SK-N-SH treated with all-trans-retinoic acid at 6 μM for 48 hours (cell line): ENCODE data around the gene RHOC.

Experiments used
- ATAC-seq: fragments of 200-7000 bp; cut with Tn5 transposase; 3 replicates; pipeline ENCODE4 v1.9.1; 2020; ENCODE audit warnings: mild to moderate bottlenecking, moderate library complexity
- ARNTL ChIP-seq: fragments of 450-650 bp; formaldehyde crosslinking; IDR thresholded peaks from 2 replicates; pipeline ENCODE4 v1.5.0; 2020; ENCODE audit warnings: low read depth, mild to moderate bottlenecking, moderate library complexity, borderline replicate concordance
- BACH2 ChIP-seq: fragments of 250-450 bp; sonication (Bioruptor Pico); IDR thresholded peaks from 2 replicates; pipeline ENCODE4 v1.9.0; 2021; ENCODE audit warnings: mild to moderate bottlenecking, borderline replicate concordance
- CSDC2 ChIP-seq: fragments of 250-450 bp; sonication (Bioruptor Pico); IDR thresholded peaks from 2 replicates; pipeline ENCODE4 v1.5.0; 2020; ENCODE audit warnings: mild to moderate bottlenecking, moderate library complexity
- ESRRG ChIP-seq: fragments of 250-450 bp; sonication (Bioruptor Pico); IDR thresholded peaks from 2 replicates; pipeline ENCODE4 v1.6.1; 2021; ENCODE audit warnings: mild to moderate bottlenecking
- GLIS3 ChIP-seq: fragments of 250-450 bp; sonication (Bioruptor Pico); IDR thresholded peaks from 2 replicates; pipeline ENCODE4 v1.5.0; 2020; ENCODE audit warnings: mild to moderate bottlenecking, moderate library complexity
- ISL1 ChIP-seq: fragments of 250-450 bp; sonication (Bioruptor Pico); IDR thresholded peaks from 2 replicates; pipeline ENCODE4 v2.1.2; 2022; ENCODE audit warnings: mild to moderate bottlenecking, moderate library complexity
- OSR1 ChIP-seq: fragments of 250-450 bp; sonication (Bioruptor Pico); IDR thresholded peaks from 2 replicates; pipeline ENCODE4 v1.8.0; 2022; ENCODE audit warnings: moderate library complexity, mild to moderate bottlenecking, inconsistent platforms
- PATZ1 ChIP-seq: fragments of 250-450 bp; sonication (Bioruptor Pico); IDR thresholded peaks from 2 replicates; pipeline ENCODE4 v1.8.0; 2020; ENCODE audit warnings: mild to moderate bottlenecking, moderate library complexity, borderline replicate concordance
- PPARA ChIP-seq: fragments of 250-450 bp; sonication (Bioruptor Pico); IDR thresholded peaks from 2 replicates; pipeline ENCODE4 v1.5.0; 2020; ENCODE audit warnings: mild to moderate bottlenecking, borderline replicate concordance
- RARB ChIP-seq: fragments of 250-450 bp; sonication (Bioruptor Pico); IDR thresholded peaks from 2 replicates; pipeline ENCODE4 v1.8.0; 2021; ENCODE audit warnings: mild to moderate bottlenecking, moderate library complexity
- SNAI2 ChIP-seq: fragments of 250-450 bp; sonication (Bioruptor Pico); IDR thresholded peaks from 2 replicates; pipeline ENCODE4 v1.5.0; 2020; ENCODE audit warnings: mild to moderate bottlenecking, moderate library complexity
- TCF4 ChIP-seq: fragments of 250-450 bp; sonication (Bioruptor Pico); IDR thresholded peaks from 2 replicates; pipeline ENCODE4 v1.8.0; 2021; ENCODE audit warnings: mild to moderate bottlenecking, moderate library complexity, borderline replicate concordance
- TOX ChIP-seq: fragments of 250-450 bp; sonication (Bioruptor Pico); IDR thresholded peaks from 2 replicates; pipeline ENCODE4 v1.8.0; 2021; ENCODE audit warnings: mild to moderate bottlenecking, moderate library complexity, borderline replicate concordance
- ZC3H10 ChIP-seq: fragments of 250-450 bp; sonication (Bioruptor Pico); IDR thresholded peaks from 2 replicates; pipeline ENCODE4 v1.5.1; 2021; ENCODE audit warnings: mild to moderate bottlenecking, moderate library complexity
- ZFP3 ChIP-seq: fragments of 250-450 bp; sonication (Bioruptor Pico); IDR thresholded peaks from 2 replicates; pipeline ENCODE4 v1.5.0; 2020; ENCODE audit warnings: mild to moderate bottlenecking, moderate library complexity
- ZFP30 ChIP-seq: fragments of 450-650 bp; formaldehyde crosslinking; IDR thresholded peaks from 2 replicates; pipeline ENCODE4 v1.5.0; 2022; ENCODE audit warnings: mild to moderate bottlenecking, moderate library complexity
- ZNF70 ChIP-seq: fragments of 450-650 bp; formaldehyde crosslinking; IDR thresholded peaks from 2 replicates; pipeline ENCODE4 v1.5.0; 2020; ENCODE audit warnings: mild to moderate bottlenecking, moderate library complexity
- ZNF8 ChIP-seq: fragments of 450-650 bp; formaldehyde crosslinking; IDR thresholded peaks from 2 replicates; pipeline ENCODE4 v1.5.0; 2020; ENCODE audit warnings: mild to moderate bottlenecking, moderate library complexity
- TF ChIP-seq, protein P1 (sequence below): fragments of 250-450 bp; sonication (Bioruptor Pico); IDR thresholded peaks from 2 replicates; pipeline ENCODE4 v1.5.1; 2020; ENCODE audit warnings: low read depth, mild to moderate bottlenecking, moderate library complexity
- TF ChIP-seq, protein P2 (sequence below): fragments of 250-450 bp; sonication (Bioruptor Pico); IDR thresholded peaks from 2 replicates; pipeline ENCODE4 v1.8.0; 2021; ENCODE audit warnings: low read depth, mild to moderate bottlenecking, moderate library complexity, borderline replicate concordance
- TF ChIP-seq, protein P3 (sequence below): fragments of 250-450 bp; sonication (Bioruptor Pico); IDR thresholded peaks from 2 replicates; pipeline ENCODE4 v1.5.1; 2021; ENCODE audit warnings: mild to moderate bottlenecking, moderate library complexity

The RHOC gene

DNA sequence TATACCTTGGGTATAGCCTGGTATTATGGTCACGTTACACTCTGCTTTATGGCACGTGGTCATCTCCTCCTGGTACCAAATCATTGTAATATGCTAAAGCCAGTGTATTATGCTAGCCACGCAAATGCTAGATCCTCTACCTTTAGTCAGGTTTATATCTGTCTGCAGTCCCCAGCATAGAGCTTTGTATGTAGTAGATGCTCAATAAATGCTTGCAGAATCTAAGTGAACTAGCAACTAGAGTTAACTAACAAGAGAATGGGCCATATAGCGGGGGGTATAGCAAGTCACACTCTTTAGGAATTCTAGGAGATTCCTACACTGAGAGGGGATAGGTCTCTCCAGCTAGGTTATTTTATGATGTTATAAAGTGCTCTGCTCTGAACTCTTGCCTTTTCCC is 29.4 kb downstream of the RHOC start (continued):
- TF ChIP-seq CSDC2 (no peak), ESRRG (no peak), ZC3H10 (CRISPR knock-in tag) (no peak), BACH2 (CRISPR knock-in tag) (no peak)

GRCh38 chr1:112676543-112676942 is 30.4 kb downstream of the RHOC start:
- TF ChIP-seq, protein P1, sequence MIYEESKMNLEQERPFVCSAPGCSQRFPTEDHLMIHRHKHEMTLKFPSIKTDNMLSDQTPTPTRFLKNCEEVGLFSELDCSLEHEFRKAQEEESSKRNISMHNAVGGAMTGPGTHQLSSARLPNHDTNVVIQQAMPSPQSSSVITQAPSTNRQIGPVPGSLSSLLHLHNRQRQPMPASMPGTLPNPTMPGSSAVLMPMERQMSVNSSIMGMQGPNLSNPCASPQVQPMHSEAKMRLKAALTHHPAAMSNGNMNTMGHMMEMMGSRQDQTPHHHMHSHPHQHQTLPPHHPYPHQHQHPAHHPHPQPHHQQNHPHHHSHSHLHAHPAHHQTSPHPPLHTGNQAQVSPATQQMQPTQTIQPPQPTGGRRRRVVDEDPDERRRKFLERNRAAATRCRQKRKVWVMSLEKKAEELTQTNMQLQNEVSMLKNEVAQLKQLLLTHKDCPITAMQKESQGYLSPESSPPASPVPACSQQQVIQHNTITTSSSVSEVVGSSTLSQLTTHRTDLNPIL (CRISPR knock-in tag) = no peak
- TF ChIP-seq ARNTL = no peak
- TF ChIP-seq TCF4 (CRISPR knock-in tag) = no peak
- TF ChIP-seq TOX (CRISPR knock-in tag) = no peak
- TF ChIP-seq GLIS3 (CRISPR knock-in tag) = no peak
- no peak for TF ChIP-seq BACH2 (CRISPR knock-in tag)
- TF ChIP-seq PATZ1 = no peak
- TF ChIP-seq, protein P2, sequence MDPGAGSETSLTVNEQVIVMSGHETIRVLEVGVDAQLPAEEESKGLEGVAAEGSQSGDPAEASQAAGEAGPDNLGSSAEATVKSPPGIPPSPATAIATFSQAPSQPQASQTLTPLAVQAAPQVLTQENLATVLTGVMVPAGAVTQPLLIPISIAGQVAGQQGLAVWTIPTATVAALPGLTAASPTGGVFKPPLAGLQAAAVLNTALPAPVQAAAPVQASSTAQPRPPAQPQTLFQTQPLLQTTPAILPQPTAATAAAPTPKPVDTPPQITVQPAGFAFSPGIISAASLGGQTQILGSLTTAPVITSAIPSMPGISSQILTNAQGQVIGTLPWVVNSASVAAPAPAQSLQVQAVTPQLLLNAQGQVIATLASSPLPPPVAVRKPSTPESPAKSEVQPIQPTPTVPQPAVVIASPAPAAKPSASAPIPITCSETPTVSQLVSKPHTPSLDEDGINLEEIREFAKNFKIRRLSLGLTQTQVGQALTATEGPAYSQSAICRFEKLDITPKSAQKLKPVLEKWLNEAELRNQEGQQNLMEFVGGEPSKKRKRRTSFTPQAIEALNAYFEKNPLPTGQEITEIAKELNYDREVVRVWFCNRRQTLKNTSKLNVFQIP (CRISPR knock-in tag) = no peak
- TF ChIP-seq ISL1 = no peak
- no peak for TF ChIP-seq SNAI2 (CRISPR knock-in tag)
- no peak for TF ChIP-seq ZFP3 (CRISPR knock-in tag)
- TF ChIP-seq ZC3H10 (CRISPR knock-in tag) = no peak
- no peak for TF ChIP-seq PPARA
- no peak for TF ChIP-seq OSR1 (CRISPR knock-in tag)
- TF ChIP-seq RARB = no peak
- no peak for ATAC-seq

DNA sequence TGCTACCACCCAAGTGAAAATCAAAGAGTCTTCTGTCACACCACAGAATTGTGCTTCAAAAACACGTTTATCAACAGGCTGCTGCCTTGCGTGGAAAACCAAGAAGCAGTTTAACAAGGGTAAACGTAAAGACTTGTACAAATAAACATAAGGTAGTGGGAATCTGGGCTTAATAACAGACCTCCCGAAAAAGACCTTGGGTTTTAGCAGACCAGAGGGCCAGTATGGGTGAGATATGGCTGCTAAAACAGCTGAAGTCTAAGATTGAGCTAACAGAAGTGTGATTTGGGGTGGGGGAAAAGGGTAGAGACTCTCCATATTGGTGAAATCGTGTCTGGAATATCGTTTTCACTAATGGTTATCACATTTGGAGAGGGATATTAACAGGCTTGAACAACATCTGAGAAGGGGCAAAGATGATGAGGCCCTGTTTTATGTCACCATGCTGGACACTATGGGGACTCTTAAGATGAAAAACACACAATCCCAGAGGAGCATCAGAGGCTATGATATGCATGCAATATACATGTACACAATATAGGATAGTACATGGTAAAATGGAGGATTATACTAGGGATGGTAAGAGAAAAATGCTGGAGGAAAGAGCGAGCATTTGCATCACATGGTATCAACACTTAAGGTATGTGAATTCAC is 31.1 kb downstream of the RHOC start:
- TF ChIP-seq OSR1 (CRISPR knock-in tag) (no peak), ARNTL (no peak), CSDC2 (no peak), ISL1 (no peak), ZFP30 (CRISPR knock-in tag) (no peak), ZNF8 (no peak), PATZ1 (no peak), ZNF70 (CRISPR knock-in tag) (no peak), TOX (CRISPR knock-in tag) (no peak), RARB (no peak), ZC3H10 (CRISPR knock-in tag) (no peak), GLIS3 (CRISPR knock-in tag) (no peak), TCF4 (CRISPR knock-in tag) (no peak), PPARA (no peak)
- TF ChIP-seq, protein P3, sequence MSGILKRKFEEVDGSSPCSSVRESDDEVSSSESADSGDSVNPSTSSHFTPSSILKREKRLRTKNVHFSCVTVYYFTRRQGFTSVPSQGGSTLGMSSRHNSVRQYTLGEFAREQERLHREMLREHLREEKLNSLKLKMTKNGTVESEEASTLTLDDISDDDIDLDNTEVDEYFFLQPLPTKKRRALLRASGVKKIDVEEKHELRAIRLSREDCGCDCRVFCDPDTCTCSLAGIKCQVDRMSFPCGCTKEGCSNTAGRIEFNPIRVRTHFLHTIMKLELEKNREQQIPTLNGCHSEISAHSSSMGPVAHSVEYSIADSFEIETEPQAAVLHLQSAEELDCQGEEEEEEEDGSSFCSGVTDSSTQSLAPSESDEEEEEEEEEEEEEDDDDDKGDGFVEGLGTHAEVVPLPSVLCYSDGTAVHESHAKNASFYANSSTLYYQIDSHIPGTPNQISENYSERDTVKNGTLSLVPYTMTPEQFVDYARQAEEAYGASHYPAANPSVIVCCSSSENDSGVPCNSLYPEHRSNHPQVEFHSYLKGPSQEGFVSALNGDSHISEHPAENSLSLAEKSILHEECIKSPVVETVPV (CRISPR knock-in tag) = no peak
- TF ChIP-seq, protein P2 (CRISPR knock-in tag) = no peak
- ATAC-seq = no peak
